ENCODE data around the gene NRDE2.

GRCh38 chr14:90302529-90303303, 29.0 kb downstream of the NRDE2 start:
- TF ChIP-seq FOXP1 (CRISPR knock-in tag; IDR thresholded peaks at IDR 0.05; ENCODE audit: borderline replicate concordance) (no peak), JUN (CRISPR knock-in tag; IDR thresholded peaks at IDR 0.05) (no peak), ELF4 (CRISPR knock-in tag; IDR thresholded peaks at IDR 0.05; ENCODE audit: low read depth) (no peak), ATF6 (CRISPR knock-in tag; IDR thresholded peaks at IDR 0.05) (no peak), MAX (CRISPR knock-in tag; IDR thresholded peaks at IDR 0.05) (no peak), CTCF (IDR thresholded peaks at IDR 0.05) (no peak), CREB1 (CRISPR knock-in tag; IDR thresholded peaks at IDR 0.05) (no peak), NR2C2 (CRISPR knock-in tag; IDR thresholded peaks at IDR 0.05) (no peak), MYBL2 (CRISPR knock-in tag; IDR thresholded peaks at IDR 0.05) (no peak), ATF3 (CRISPR knock-in tag; conservative IDR thresholded peaks at IDR 0.05) (no peak), ZNF263 (CRISPR knock-in tag; IDR thresholded peaks at IDR 0.05; ENCODE audit: low read depth) (no peak), TCF7 (CRISPR knock-in tag; IDR thresholded peaks at IDR 0.05; ENCODE audit: low read depth) (no peak), E2F5 (CRISPR knock-in tag; IDR thresholded peaks at IDR 0.05) (no peak)
